ENCODE results near the gene GRIK1.
"Not testable (repeated sequence)": the region's sequence is repeated elsewhere in the genome, so short reads cannot be mapped to it uniquely, and the experiment has no call there.

The GRIK1 gene

GRCh38 chr21:29639366-29640079 lies 300.3 kb downstream of the GRIK1 start:
- DNase-seq, result no peak

GRCh38 chr21:29638761-29639327 lies 301.0 kb downstream of the GRIK1 start:
- no peak for DNase-seq

- DNase-seq, result no peak
These were observed 301.7 kb downstream of the GRIK1 start for GRCh38 chr21:29638138-29638537.

GRCh38 chr21:29637553-29637952 lies 302.2 kb downstream of the GRIK1 start:
- DNase-seq, result no peak

GRCh38 chr21:29637134-29637533 lies 302.7 kb downstream of the GRIK1 start:
- no peak for DNase-seq

- DNase-seq, result no peak
These were observed 305.4 kb downstream of the GRIK1 start for GRCh38 chr21:29634418-29634817.

- no peak for DNase-seq
These were observed 306.0 kb downstream of the GRIK1 start for GRCh38 chr21:29633756-29634155.

GRCh38 chr21:29630441-29630840 lies 309.4 kb downstream of the GRIK1 start:
- no peak for DNase-seq

GRCh38 chr21:29627905-29628304 lies 311.9 kb downstream of the GRIK1 start:
- no peak for DNase-seq

- DNase-seq, result no peak
These were observed 312.9 kb downstream of the GRIK1 start for GRCh38 chr21:29626801-29627470.

- no peak for DNase-seq
These were observed 313.8 kb downstream of the GRIK1 start for GRCh38 chr21:29625990-29626389.

GRCh38 chr21:29624776-29625175 lies 315.0 kb downstream of the GRIK1 start:
- no peak for DNase-seq

GRCh38 chr21:29621525-29621924 lies 318.3 kb downstream of the GRIK1 start:
- no peak for DNase-seq

- no peak for DNase-seq
These were observed 323.5 kb downstream of the GRIK1 start for GRCh38 chr21:29616209-29616751.

GRCh38 chr21:29613877-29614276 lies 325.9 kb downstream of the GRIK1 start:
- DNase-seq, result no peak

- DNase-seq, result no peak
These were observed 326.8 kb downstream of the GRIK1 start for GRCh38 chr21:29613021-29613420.

- no peak for DNase-seq
These were observed 328.9 kb downstream of the GRIK1 start for GRCh38 chr21:29610779-29611360.

- DNase-seq, result no peak
These were observed 333.2 kb downstream of the GRIK1 start for GRCh38 chr21:29606613-29607012.

- DNase-seq, result not testable (repeated sequence)
These were observed 334.6 kb downstream of the GRIK1 start for GRCh38 chr21:29605219-29605618.

GRCh38 chr21:29604076-29604475 lies 335.7 kb downstream of the GRIK1 start:
- no peak for DNase-seq

GRCh38 chr21:29601047-29601446 lies 338.7 kb downstream of the GRIK1 start:
- DNase-seq, result no peak

GRCh38 chr21:29586696-29587095 lies 353.1 kb downstream of the GRIK1 start:
- no peak for DNase-seq

- no peak for DNase-seq
These were observed 354.3 kb downstream of the GRIK1 start for GRCh38 chr21:29585462-29585861.
